ENCODE data around the gene ZSCAN16. TPM values are rescaled to one million over a fixed set of nuclear protein-coding genes. Genes with fewer than 3 reads are reported as not detected.

The ZSCAN16 gene
- total and polyA plus RNA-seq, 9 of the 15 experiments (the other 6 are each of a cell fraction or from before 2014, with no cell fraction given), result 0.08 TPM; not detected in 8

DNA sequence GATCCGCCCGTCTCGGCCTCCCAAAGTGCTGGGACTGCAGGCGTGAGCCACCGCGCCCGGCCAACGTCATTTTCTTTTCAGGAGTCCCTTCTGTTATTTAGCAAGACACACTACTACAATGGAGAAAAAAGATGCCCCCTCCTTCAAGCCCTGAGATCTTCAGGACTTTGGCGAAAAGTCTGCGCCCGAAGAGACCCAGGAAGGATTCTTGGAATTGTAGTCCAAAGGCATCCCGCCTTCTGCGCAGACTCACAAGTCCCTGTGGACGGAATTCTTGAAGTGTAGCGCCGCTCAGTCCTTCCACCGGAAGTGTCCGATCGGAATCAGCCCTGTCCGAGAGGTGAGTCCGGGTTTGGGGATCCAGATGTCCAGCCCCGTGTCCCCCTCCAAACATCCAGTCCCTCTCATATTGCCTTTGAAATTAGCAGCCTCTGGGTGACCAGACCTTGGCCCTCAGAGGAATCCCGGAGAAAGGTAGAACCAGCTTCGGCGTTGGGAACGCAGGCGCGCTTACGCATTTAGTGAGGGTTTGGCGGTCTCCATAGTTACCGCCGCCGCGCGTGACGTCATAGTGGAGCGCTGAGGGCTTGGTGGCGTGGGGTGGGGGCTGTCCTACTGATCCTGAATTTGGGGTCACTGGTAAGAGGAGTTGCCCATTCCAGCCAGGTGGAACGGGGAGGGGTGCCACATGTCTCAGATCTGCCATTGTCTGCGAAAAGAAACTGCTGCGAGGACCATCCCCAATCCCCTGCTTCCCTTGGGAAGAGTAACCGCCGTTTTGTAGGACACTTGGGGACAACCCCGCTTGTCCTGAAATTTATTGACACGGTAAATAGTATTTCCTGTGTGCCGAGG, 43.6 kb upstream of the ZSCAN16 start (continued):
- TF ChIP-seq E2F8 (IDR thresholded peaks at IDR 0.05; ENCODE audit: low read depth, partially characterized antibody) (peak; percentile 97), PTTG1 (tag; IDR thresholded peaks at IDR 0.05; ENCODE audit: low read depth) (no peak; the same call in 1 of the 2 replicates), ZNF584 (CRISPR knock-in tag; IDR thresholded peaks at IDR 0.05; ENCODE audit: low read depth) (peak; percentile 86; the same call in 1 of the 2 replicates), STAG1 (CRISPR knock-in tag; IDR thresholded peaks at IDR 0.05; ENCODE audit: borderline replicate concordance) (no peak; the same call in 1 of the 2 replicates), MEF2A (IDR thresholded peaks at IDR 0.05; ENCODE audit: control insufficient read depth, low read depth, low read length) (peak; percentile 57), STAT5A (IDR thresholded peaks at IDR 0.05; ENCODE audit: borderline replicate concordance, low read length) (peak; percentile 32; the same call in 1 of the 2 replicates), TRIM24 (IDR thresholded peaks at IDR 0.05) (peak; percentile 43 to 100; a peak in 3 of 4 replicates), ZNF76 (CRISPR knock-in tag; IDR thresholded peaks at IDR 0.05; ENCODE audit: borderline replicate concordance) (peak; percentile 50; the same call in 1 of the 2 replicates), MYC (IDR thresholded peaks at IDR 0.05; ENCODE audit: low read depth, low read length) (peak; percentile 51; the same call in 1 of the 2 replicates), MYC (CRISPR knock-in tag; IDR thresholded peaks at IDR 0.05; ENCODE audit: borderline replicate concordance, low read depth) (0 out of 2 replicates have a peak, but pooled peaks have one; percentile 19), ATF1 (CRISPR knock-in tag; IDR thresholded peaks at IDR 0.05) (peak; percentile 90), ATF1 (tag; IDR thresholded peaks at IDR 0.05) (peak; percentile 100), CHD1 (IDR thresholded peaks at IDR 0.05; ENCODE audit: low read length) (no peak), MXD1 (CRISPR knock-in tag; IDR thresholded peaks at IDR 0.05; ENCODE audit: borderline replicate concordance, poor library complexity, severe bottlenecking) (no peak), MIER1 (IDR thresholded peaks at IDR 0.05; ENCODE audit: low read depth) (peak; percentile 36), MAFG (tag; conservative IDR thresholded peaks at IDR 0.05) (no peak), NCOR1 (IDR thresholded peaks at IDR 0.05) (peak; percentile 71), MTA2 (IDR thresholded peaks at IDR 0.05; ENCODE audit: low read depth) (no peak)
- TF ChIP-seq, protein P1, sequence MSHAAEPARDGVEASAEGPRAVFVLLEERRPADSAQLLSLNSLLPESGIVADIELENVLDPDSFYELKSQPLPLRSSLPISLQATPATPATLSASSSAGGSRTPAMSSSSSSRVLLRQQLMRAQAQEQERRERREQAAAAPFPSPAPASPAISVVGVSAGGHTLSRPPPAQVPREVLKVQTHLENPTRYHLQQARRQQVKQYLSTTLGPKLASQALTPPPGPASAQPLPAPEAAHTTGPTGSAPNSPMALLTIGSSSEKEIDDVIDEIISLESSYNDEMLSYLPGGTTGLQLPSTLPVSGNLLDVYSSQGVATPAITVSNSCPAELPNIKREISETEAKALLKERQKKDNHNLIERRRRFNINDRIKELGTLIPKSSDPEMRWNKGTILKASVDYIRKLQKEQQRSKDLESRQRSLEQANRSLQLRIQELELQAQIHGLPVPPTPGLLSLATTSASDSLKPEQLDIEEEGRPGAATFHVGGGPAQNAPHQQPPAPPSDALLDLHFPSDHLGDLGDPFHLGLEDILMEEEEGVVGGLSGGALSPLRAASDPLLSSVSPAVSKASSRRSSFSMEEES (CRISPR knock-in tag; IDR thresholded peaks at IDR 0.05), result peak; percentile 37
- TF ChIP-seq, protein P2, sequence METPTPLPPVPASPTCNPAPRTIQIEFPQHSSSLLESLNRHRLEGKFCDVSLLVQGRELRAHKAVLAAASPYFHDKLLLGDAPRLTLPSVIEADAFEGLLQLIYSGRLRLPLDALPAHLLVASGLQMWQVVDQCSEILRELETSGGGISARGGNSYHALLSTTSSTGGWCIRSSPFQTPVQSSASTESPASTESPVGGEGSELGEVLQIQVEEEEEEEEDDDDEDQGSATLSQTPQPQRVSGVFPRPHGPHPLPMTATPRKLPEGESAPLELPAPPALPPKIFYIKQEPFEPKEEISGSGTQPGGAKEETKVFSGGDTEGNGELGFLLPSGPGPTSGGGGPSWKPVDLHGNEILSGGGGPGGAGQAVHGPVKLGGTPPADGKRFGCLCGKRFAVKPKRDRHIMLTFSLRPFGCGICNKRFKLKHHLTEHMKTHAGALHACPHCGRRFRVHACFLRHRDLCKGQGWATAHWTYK (CRISPR knock-in tag; IDR thresholded peaks at IDR 0.05), result no peak; the same call in 1 of the 2 replicates
